Ascending aorta (tissue), 2 donors: ENCODE data around the gene SAMD5. TPM values are rescaled to one million over a fixed set of nuclear protein-coding genes. Genes with fewer than 3 reads are reported as not detected.

ENCODE experiments used
- DNase-seq, 2 donors: peaks; one replicate each; pipeline ENCODE4 v3.0.0-alpha.2; 2019; ENCODE audit warnings: low spot score in 2 of 2
- H3K27ac ChIP-seq, 2 donors: fragments of 200-600 bp; sonication (generic); one replicate each; pipeline ENCODE4 v1.5.1; 2016 to 2017; ENCODE audit warnings: mild to moderate bottlenecking in 1 of 2
- H3K27me3 ChIP-seq: fragments of 200-600 bp; sonication (generic); one replicate; pipeline ENCODE4 v1.5.1; 2017
- H3K36me3 ChIP-seq, 2 donors: fragments of 200-600 bp; sonication (generic); one replicate each; pipeline ENCODE4 v1.5.1; 2016
- H3K4me1 ChIP-seq, 2 donors: fragments of 200-600 bp; sonication (generic); one replicate each; pipeline ENCODE4 v1.5.1; 2016 to 2017; ENCODE audit warnings: mild to moderate bottlenecking in 1 of 2
- H3K4me3 ChIP-seq, 2 donors: fragments of 200-600 bp; sonication (generic); one replicate each; pipeline ENCODE4 v1.5.1; 2016 to 2017; ENCODE audit warnings: mild to moderate bottlenecking in 1 of 2
- H3K9me3 ChIP-seq, 2 donors: fragments of 200-600 bp; sonication (generic); one replicate each; pipeline ENCODE4 v1.5.1; 2016
- CTCF ChIP-seq, 3 experiments: fragments of 200-600 bp in 2 of 3; fragments of 450-650 bp in 1 of 3; sonication (generic) in 2 of 3; IDR thresholded peaks; one replicate each; pipeline ENCODE4 v1.5.1; 2016 to 2019; ENCODE audit warnings: antibody characterized with exemption in 3 of 3, mild to moderate bottlenecking in 1 of 3, moderate library complexity in 1 of 3
- intact Hi-C: fragments of 100-400 bp; cut with DNase I; formaldehyde crosslinking; loops from one replicate; pipeline ENCODE4 v1.15.1; 2023
- total RNA-seq: library from RNA; depleted of rRNA; stranded (reverse); fragments of >200 nt; gene quantifications from one replicate; pipeline ENCODE4 v1.1.0, GENCODE V29; 2016

SAMD5 gene
- total RNA-seq, 1 donor from 2014 or later: 1.3 TPM

- Histone ChIP-seq H3K27ac (no peak overlapping the region), H3K36me3 (no peaks in the 10 kb centered on the region), H3K4me1 (no peaks in the 10 kb centered on the region), H3K27me3 (no peaks in the 10 kb centered on the region), H3K4me3 (no peak overlapping the region), H3K9me3 (no peaks in the 10 kb centered on the region)
- DNase-seq: no peak
- intact Hi-C loops: no loop called here
- no peak for TF ChIP-seq CTCF (IDR thresholded peaks at IDR 0.05)
Measured at GRCh38 chr6:147569788-147570187, 61.3 kb downstream of the SAMD5 start.

- intact Hi-C loops: no loop called here
- no peak overlapping the region for H3K4me3 ChIP-seq
- no peak overlapping the region for H3K27ac ChIP-seq
- TF ChIP-seq CTCF (IDR thresholded peaks at IDR 0.05): no peak
- no peaks in the 10 kb centered on the region for H3K36me3 ChIP-seq
- H3K9me3 ChIP-seq: no peaks in the 10 kb centered on the region
- no peak for DNase-seq
- no peaks in the 10 kb centered on the region for H3K4me1 ChIP-seq
- H3K27me3 ChIP-seq: no peaks in the 10 kb centered on the region
Measured at GRCh38 chr6:147570681-147571080, 62.2 kb downstream of the SAMD5 start.

GRCh38 chr6:147577488-147577887, 69.0 kb downstream of the SAMD5 start:
- no peak overlapping the region for H3K27ac ChIP-seq
- no peak overlapping the region for H3K4me3 ChIP-seq
- no peak for DNase-seq
- no peak for TF ChIP-seq CTCF (IDR thresholded peaks at IDR 0.05)
- no peaks in the 10 kb centered on the region for H3K9me3 ChIP-seq
- H3K36me3 ChIP-seq: no peaks in the 10 kb centered on the region
- intact Hi-C loops: no loop called here
- H3K4me1 ChIP-seq: peaks cover 0 to 2% of the 10 kb centered on the region in 2 donors
- H3K27me3 ChIP-seq: no peaks in the 10 kb centered on the region

- H3K4me1 ChIP-seq: peaks cover 0 to 2% of the 10 kb centered on the region in 2 donors
- no peak overlapping the region for H3K27ac ChIP-seq
- H3K27me3 ChIP-seq: no peaks in the 10 kb centered on the region
- DNase-seq: no peak
- H3K4me3 ChIP-seq: no peak overlapping the region
- H3K36me3 ChIP-seq: no peaks in the 10 kb centered on the region
- H3K9me3 ChIP-seq: no peaks in the 10 kb centered on the region
- intact Hi-C loops: no loop called here
- TF ChIP-seq CTCF (IDR thresholded peaks at IDR 0.05): no peak
Measured at GRCh38 chr6:147578159-147578558, 69.7 kb downstream of the SAMD5 start.

- Histone ChIP-seq H3K4me1 (peaks cover 0 to 2% of the 10 kb centered on the region in 2 donors), H3K27ac (no peak overlapping the region), H3K9me3 (no peaks in the 10 kb centered on the region), H3K36me3 (no peaks in the 10 kb centered on the region), H3K4me3 (no peak overlapping the region), H3K27me3 (no peaks in the 10 kb centered on the region)
- intact Hi-C loops: no loop called here
- no peak for TF ChIP-seq CTCF (IDR thresholded peaks at IDR 0.05)
- no peak for DNase-seq
Measured at GRCh38 chr6:147578883-147579282, 70.4 kb downstream of the SAMD5 start.

- Histone ChIP-seq H3K4me1 (peaks cover 0 to 2% of the 10 kb centered on the region in 2 donors), H3K27ac (no peak overlapping the region), H3K9me3 (no peaks in the 10 kb centered on the region), H3K4me3 (no peak overlapping the region), H3K27me3 (no peaks in the 10 kb centered on the region), H3K36me3 (no peaks in the 10 kb centered on the region)
- no peak for TF ChIP-seq CTCF (IDR thresholded peaks at IDR 0.05)
- intact Hi-C loops: no loop called here
- DNase-seq: no peak
Measured at GRCh38 chr6:147579667-147580066, 71.2 kb downstream of the SAMD5 start.
